ENCODE results near the gene TMEM86B.
"Not testable (repeated sequence)": the region's sequence is repeated elsewhere in the genome, so short reads cannot be mapped to it uniquely, and the experiment has no call there.

Gene TMEM86B

DNA sequence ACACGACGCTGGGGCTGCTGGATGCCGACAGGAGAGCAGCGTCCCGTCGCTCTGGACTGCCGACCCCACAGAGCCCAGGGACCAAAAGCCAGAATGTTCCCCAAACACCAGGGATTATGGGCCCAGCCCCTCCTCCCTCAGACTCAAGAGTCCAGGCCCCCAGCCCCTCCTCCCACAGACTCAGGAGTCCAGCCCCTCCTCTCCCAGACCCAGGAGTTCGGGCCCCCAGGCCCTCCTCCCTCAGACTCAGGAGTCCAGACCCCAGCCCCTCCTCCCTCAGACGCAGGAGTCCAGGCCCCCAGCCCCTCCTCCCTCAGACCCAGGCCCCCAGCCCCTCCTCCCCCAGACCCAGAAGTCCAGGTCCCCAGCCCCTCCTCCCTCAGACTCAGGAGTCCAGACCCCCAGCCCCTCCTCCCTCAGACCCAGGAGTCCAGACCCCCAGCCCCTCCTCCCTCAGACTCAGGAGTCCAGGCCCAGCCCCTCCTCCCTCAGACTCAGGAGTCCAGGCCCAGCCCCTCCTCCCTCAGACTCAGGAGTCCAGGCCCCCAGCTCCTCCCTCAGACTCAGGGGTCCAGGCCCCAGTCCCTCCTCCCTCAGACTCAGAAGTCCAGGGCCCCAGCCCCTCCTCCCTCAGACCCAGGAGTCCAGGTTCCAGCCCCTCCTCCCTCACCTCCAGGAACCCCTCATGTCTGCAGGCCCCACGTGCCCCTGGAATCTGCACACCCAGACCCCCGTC is 3.7 kb downstream of the TMEM86B start:
- not testable (repeated sequence) for H3K4me3 Mint-ChIP-seq; DNase-seq; H3K9me3 Mint-ChIP-seq; H3K27me3 Mint-ChIP-seq; H3K4me1 Mint-ChIP-seq (ENCODE audit: low read depth)
- H3K36me3 Mint-ChIP-seq (ENCODE audit: low read depth): peaks cover 82% of the 10 kb centered on the region
- peak overlapping the region; percentile 62 for H3K27ac Mint-ChIP-seq

DNA sequence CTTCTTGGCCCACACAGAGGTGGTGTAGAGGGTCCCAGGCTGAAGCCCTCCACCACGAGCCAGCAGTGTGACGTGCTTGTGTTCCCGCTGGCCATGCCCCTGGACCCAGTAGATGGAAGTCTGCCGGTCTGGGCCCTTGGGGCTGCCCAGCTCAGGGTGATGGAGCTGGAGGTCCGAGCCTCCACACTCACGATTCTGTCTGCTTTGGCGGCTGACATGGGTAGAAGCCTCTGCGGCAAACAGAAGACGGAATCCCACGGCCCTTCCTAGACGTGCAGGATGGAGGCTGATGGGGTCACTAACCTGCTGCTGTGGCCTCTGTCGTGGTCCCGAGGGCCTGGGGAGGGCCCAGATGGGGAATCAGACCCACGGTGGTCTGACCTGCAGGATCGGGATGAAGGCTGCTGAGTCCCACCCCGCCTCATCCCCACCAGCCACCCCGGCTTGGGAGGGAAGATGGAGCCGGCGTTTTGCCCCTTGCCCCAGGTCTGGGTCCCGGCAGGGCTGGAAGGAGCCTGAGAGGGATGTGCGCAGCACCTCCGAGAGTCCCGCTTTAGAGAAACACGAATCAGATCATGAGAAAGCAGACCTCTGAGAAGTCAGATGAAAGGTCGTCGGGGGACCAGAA is 4.4 kb downstream of the TMEM86B start:
- Mint-ChIP-seq H3K36me3 (ENCODE audit: low read depth) (peaks cover 76% of the 10 kb centered on the region), H3K4me1 (ENCODE audit: low read depth) (peaks cover 2% of the 10 kb centered on the region), H3K9me3 (peaks cover 2% of the 10 kb centered on the region), H3K27me3 (no peaks in the 10 kb centered on the region), H3K4me3 (no peak overlapping the region), H3K27ac (peak overlapping the region; percentile 22)
- no peak for DNase-seq

- DNase-seq: no peak
- Mint-ChIP-seq H3K27me3 (no peaks in the 10 kb centered on the region), H3K9me3 (peaks cover 2% of the 10 kb centered on the region), H3K4me1 (ENCODE audit: low read depth) (peaks cover 2% of the 10 kb centered on the region), H3K27ac (peak overlapping the region; percentile 11), H3K36me3 (ENCODE audit: low read depth) (peaks cover 70% of the 10 kb centered on the region), H3K4me3 (no peak overlapping the region)
Observed at GRCh38 chr19:55223291-55224037, 5.1 kb downstream of the TMEM86B start.

DNA sequence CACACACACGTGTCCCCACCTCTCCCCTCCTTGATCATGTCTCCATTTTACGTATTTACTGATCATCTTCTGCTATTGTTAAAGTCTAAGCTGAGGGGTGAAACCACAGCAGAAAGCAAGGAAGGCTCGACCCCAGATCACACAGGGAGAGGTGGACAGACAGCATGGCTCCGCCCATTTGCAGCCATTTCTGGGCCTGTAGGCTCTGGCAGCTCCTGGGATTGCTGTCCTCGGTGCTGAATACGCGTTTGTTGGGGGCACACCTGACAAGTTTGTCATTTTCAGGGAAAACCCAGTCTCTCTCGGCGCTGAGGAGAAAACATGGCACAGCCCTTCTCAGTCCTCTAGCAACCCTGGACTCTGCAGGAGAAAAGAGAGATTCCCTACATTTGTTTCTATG is 8.0 kb downstream of the TMEM86B start:
- peaks cover 12% of the 10 kb centered on the region for H3K27me3 Mint-ChIP-seq
- H3K4me3 Mint-ChIP-seq: no peak overlapping the region
- H3K4me1 Mint-ChIP-seq (ENCODE audit: low read depth): peaks cover 16% of the 10 kb centered on the region
- no peak overlapping the region for H3K27ac Mint-ChIP-seq
- DNase-seq: no peak
- H3K9me3 Mint-ChIP-seq: peaks cover 5% of the 10 kb centered on the region
- H3K36me3 Mint-ChIP-seq (ENCODE audit: low read depth): peaks cover 42% of the 10 kb centered on the region

DNA sequence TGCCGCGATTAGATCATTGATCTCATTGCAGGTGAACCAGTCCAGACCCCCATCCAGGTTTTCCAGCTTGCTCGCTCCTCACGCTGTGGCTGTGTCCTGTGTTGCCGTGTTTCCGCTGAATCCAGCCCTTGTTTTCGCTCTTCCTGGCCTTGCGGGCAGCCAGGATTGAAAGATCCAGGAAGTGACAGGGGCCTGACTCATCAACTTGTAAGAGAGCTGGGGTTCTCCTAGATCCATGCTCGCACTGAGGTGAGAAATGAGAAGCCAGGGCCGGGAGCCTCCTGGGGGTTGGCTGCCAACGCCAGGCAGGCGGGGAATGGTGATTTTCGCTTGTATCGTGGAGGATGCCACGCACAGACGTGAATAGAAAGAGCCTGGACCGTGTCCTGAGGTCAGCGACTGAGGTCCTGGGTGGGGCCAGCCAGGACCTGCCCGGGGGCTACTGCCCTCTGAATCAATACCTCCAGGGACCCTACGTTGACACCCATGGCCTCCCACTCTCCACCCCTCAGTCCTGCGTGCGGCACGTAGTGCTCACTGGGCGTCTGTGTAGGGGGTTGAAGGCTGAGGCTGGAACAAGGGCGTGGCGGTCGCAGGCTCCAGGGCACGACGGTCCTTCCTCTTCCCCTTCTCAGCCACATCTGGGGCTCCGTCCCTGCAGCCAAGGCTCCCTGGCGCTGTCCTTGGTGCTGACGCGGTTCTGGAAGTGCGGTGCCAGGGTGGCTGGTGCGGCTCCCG is 11.9 kb downstream of the TMEM86B start:
- DNase-seq: peak; percentile 63
- H3K27ac Mint-ChIP-seq: peak overlapping the region; percentile 79
- peaks cover 38% of the 10 kb centered on the region for H3K27me3 Mint-ChIP-seq
- peaks cover 14% of the 10 kb centered on the region for H3K36me3 Mint-ChIP-seq (ENCODE audit: low read depth)
- H3K9me3 Mint-ChIP-seq: peaks cover 11% of the 10 kb centered on the region
- peak overlapping the region; percentile 51 for H3K4me3 Mint-ChIP-seq
- peaks cover 16% of the 10 kb centered on the region for H3K4me1 Mint-ChIP-seq (ENCODE audit: low read depth)

DNA sequence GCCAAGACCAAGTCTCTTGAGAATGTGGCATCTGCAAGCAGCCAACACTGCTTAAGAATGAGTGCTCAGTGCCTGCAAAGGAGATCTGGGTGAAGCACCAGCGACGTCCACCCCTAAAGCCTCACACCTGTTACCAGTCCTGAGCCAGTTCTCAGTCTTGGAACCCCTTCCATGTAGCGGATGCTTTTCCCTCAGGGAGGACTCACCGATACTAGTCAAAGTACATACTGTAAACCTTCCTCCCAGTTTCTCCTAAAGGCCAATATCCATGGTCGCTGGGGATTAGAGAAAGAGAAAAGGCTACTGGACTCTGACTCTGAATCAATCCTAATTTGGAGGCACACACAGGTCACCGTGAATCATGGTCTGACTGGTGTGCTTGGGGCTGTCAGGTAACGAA is 15.0 kb downstream of the TMEM86B start:
- Mint-ChIP-seq H3K27me3 (peaks cover 49% of the 10 kb centered on the region), H3K36me3 (ENCODE audit: low read depth) (no peaks in the 10 kb centered on the region), H3K4me3 (no peak overlapping the region), H3K4me1 (ENCODE audit: low read depth) (peaks cover 14% of the 10 kb centered on the region), H3K27ac (no peak overlapping the region), H3K9me3 (peaks cover 10% of the 10 kb centered on the region)
- no peak for DNase-seq

- no peak overlapping the region for H3K27ac Mint-ChIP-seq
- H3K4me1 Mint-ChIP-seq (ENCODE audit: low read depth): peaks cover 12% of the 10 kb centered on the region
- no peak overlapping the region for H3K4me3 Mint-ChIP-seq
- no peaks in the 10 kb centered on the region for H3K36me3 Mint-ChIP-seq (ENCODE audit: low read depth)
- H3K27me3 Mint-ChIP-seq: peaks cover 49% of the 10 kb centered on the region
- peaks cover 10% of the 10 kb centered on the region for H3K9me3 Mint-ChIP-seq
- DNase-seq: peak; percentile 60
Observed at GRCh38 chr19:55212447-55212846, 16.1 kb downstream of the TMEM86B start.

DNA sequence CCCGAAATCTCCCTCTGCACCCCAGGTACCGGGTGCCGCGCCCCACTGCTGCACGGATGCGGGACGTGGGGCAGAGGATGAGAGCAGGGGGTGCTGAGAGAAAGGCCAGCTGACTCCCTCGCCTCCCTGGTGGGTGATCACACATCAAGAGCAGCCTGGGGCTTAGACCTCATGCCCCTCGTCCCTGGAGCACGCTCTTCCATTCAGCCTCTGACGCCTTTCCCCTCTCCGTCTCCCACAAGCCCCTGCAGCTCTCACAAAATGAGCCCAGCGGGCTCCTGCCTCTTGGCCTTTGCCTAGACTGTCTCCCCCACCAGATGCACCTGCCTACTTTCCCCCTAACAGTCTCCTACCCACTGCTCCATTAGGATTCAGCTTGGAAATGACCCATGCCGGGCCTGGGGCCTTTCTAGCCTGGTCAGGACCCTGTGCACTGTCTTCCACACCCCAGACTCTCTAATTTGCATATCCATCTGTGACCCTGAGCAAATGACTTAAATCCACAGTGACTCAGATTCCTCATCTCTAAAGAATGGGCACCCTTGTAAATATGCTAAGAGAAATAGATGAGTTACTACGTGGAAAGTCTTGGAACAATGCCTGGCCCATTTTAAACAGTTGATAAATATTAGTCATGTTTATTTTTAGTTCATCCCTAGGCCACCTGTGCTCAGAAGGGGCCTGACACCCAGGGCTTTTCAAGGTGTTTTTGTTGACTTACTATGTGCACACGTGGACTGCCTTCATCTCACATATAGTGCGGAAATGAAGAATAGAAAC is 18.7 kb downstream of the TMEM86B start:
- DNase-seq: no peak
- Mint-ChIP-seq H3K27me3 (peaks cover 53% of the 10 kb centered on the region), H3K27ac (no peak overlapping the region), H3K9me3 (peaks cover 6% of the 10 kb centered on the region), H3K36me3 (ENCODE audit: low read depth) (no peaks in the 10 kb centered on the region), H3K4me1 (ENCODE audit: low read depth) (peaks cover 4% of the 10 kb centered on the region), H3K4me3 (no peak overlapping the region)

- H3K27me3 Mint-ChIP-seq: peaks cover 55% of the 10 kb centered on the region
- H3K27ac Mint-ChIP-seq: no peak within 1 kb of the TSS
- peaks cover 6% of the 10 kb centered on the region for H3K9me3 Mint-ChIP-seq
Observed at GRCh38 chr19:55208880-55209692, 19.5 kb downstream of the TMEM86B start, which contains the start of gene PTPRH. PTPRH (minus strand) TSS chr19:55209501; CDS start chr19:55209433, 68 bp downstream.

GRCh38 chr19:55206664-55207500 is 21.7 kb downstream of the TMEM86B start:
- no peaks in the 10 kb centered on the region for H3K9me3 Mint-ChIP-seq
- H3K27me3 Mint-ChIP-seq: peaks cover 52% of the 10 kb centered on the region
- peak overlapping the region; percentile 58 for H3K27ac Mint-ChIP-seq
- no peaks in the 10 kb centered on the region for H3K36me3 Mint-ChIP-seq (ENCODE audit: low read depth)
- H3K4me3 Mint-ChIP-seq: no peak overlapping the region
- DNase-seq: peak; percentile 65
- H3K4me1 Mint-ChIP-seq (ENCODE audit: low read depth): peaks cover 4% of the 10 kb centered on the region

More at GRCh38 chr19:55208880-55209692, 19.5 kb downstream of the TMEM86B start, which contains the start of gene PTPRH:
- no peak within 1 kb of the TSS for H3K4me3 Mint-ChIP-seq
- H3K4me1 Mint-ChIP-seq (ENCODE audit: low read depth): peaks cover 4% of the 10 kb centered on the region
- no peak for DNase-seq
- no peaks in the 10 kb centered on the region for H3K36me3 Mint-ChIP-seq (ENCODE audit: low read depth)

DNA sequence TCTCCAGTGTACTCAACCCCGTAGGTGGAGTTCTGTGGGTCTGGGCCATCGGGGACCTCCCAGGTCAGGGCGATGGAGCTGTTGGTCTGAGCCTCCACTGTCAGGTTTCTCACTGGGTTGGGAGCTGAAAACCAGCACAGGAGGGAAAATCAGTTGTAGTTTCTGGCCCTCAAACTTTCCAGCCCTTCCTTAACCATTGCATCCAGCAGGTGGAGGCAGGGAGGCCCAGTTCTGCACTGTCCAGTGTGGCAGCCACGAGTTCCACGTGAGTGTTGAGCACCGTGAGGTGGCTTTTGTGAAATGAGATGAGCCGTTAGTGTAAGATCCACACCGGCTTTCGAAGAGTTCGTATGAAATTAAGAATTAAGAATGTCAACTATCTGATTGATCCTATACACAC is 26.4 kb downstream of the TMEM86B start:
- not testable (repeated sequence) for H3K9me3 Mint-ChIP-seq; DNase-seq; H3K36me3 Mint-ChIP-seq (ENCODE audit: low read depth); H3K4me1 Mint-ChIP-seq (ENCODE audit: low read depth); H3K27ac Mint-ChIP-seq; H3K4me3 Mint-ChIP-seq
- H3K27me3 Mint-ChIP-seq: peaks cover 64% of the 10 kb centered on the region

DNA sequence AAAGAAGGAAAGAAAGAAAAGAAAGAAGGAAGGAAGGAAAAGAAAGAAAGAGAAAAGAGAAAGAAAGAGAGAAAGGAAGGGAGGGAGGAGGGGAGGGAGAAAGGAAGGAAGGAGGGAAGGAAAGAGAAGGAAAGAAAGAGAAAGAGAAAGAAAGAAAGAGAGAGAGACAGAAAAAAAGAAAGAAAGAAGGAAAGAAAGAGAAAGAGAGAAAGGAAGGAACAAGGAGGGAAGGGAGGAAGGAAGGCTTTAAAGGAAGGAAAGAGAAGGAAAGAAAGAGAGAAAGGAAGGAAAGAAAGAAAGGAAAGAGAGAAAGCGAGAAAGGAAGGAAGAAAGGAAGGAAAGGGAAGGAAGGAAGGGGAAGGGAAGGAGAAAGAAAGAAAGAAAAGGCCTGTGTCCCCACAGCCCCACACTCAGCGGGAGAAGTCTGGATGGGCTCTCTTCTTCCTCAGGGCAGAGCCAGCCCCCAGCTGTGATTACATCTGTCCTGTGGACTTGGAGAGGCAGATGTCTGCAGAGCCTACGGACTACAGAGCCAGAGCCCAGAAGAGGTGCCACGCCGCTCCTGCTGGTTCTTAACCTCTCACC is 28.9 kb downstream of the TMEM86B start:
- peaks cover 43% of the 10 kb centered on the region for H3K27me3 Mint-ChIP-seq
- H3K9me3 Mint-ChIP-seq: no peaks in the 10 kb centered on the region
- no peak overlapping the region for H3K27ac Mint-ChIP-seq
- no peaks in the 10 kb centered on the region for H3K36me3 Mint-ChIP-seq (ENCODE audit: low read depth)
- DNase-seq: no peak
- no peak overlapping the region for H3K4me3 Mint-ChIP-seq
- H3K4me1 Mint-ChIP-seq (ENCODE audit: low read depth): no peaks in the 10 kb centered on the region

All from activated T-cell treated with anti-CD3 and anti-CD28 coated beads, Interleukin-2, amount 50 U/mL, for 24 hours (primary cell).